MM.1S (cell line): ENCODE data around the gene KRTAP10-3.

Experiments used
- CTCF ChIP-seq: fragments of 300-600 bp; sonication (generic); IDR thresholded peaks from 2 replicates; pipeline ENCODE4 v1.5.1; 2016; ENCODE audit warnings: antibody characterized with exemption, low read length, mixed read lengths
- EZH2 ChIP-seq: fragments of 300-600 bp; sonication (generic); optimal IDR thresholded peaks from 2 replicates; pipeline ENCODE3; 2017; ENCODE audit warnings: low read depth, mild to moderate bottlenecking, antibody characterized with exemption, low read length, mixed read lengths
- EZH2phosphoT487 ChIP-seq: fragments of 300-600 bp; sonication (generic); IDR thresholded peaks from 2 replicates; pipeline ENCODE4 v1.6.1; 2018; ENCODE audit warnings: antibody characterized with exemption, low read length

DNA sequence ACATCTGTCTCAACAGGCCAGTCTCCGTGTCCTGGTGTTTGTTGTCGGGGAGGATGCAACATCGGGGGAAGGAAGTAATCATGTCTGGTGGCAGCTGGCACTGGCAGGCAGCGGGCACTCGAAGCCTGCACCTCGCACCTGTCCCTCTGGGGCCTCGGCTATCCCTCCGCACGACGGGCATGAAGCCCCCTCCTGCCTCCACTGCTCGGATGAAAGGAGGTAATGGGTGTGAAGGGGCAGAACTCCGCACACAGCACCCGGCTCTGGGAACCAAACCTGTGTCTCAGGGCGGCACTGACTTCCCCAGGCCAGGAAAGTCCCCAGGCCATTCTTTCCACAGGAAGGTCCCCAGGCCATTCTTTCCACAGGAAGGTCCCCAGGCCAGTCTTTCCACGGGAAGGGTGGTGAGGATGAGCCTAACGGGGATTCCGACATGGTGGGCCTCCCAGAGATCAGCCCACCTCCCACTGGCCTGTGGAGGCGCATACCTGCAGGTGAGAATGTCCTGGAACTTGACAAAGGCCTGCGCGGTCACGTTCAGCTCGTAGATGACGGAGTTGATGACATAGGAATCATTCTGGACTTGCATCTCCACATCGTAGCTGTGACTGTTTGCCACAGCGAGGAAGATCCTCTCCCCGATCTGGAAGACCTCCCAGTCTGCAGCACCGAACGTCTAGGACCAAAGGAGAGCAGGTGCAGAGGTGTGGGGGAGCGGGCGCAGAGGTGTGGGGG is 49.7 kb downstream of the KRTAP10-3 start:
- TF ChIP-seq CTCF: no peak
- TF ChIP-seq EZH2: no peak
- no peak for TF ChIP-seq EZH2phosphoT487
